ENCODE results near the gene MEGF8. TPM values are rescaled to one million over a fixed set of nuclear protein-coding genes. Genes with fewer than 3 reads are reported as not detected.

MEGF8 gene
- total and polyA plus RNA-seq, 10 of the 15 experiments (the other 5 are each of a cell fraction or from before 2014, with no cell fraction given): 0.43 to 12.8 (median 2.7) TPM

DNA sequence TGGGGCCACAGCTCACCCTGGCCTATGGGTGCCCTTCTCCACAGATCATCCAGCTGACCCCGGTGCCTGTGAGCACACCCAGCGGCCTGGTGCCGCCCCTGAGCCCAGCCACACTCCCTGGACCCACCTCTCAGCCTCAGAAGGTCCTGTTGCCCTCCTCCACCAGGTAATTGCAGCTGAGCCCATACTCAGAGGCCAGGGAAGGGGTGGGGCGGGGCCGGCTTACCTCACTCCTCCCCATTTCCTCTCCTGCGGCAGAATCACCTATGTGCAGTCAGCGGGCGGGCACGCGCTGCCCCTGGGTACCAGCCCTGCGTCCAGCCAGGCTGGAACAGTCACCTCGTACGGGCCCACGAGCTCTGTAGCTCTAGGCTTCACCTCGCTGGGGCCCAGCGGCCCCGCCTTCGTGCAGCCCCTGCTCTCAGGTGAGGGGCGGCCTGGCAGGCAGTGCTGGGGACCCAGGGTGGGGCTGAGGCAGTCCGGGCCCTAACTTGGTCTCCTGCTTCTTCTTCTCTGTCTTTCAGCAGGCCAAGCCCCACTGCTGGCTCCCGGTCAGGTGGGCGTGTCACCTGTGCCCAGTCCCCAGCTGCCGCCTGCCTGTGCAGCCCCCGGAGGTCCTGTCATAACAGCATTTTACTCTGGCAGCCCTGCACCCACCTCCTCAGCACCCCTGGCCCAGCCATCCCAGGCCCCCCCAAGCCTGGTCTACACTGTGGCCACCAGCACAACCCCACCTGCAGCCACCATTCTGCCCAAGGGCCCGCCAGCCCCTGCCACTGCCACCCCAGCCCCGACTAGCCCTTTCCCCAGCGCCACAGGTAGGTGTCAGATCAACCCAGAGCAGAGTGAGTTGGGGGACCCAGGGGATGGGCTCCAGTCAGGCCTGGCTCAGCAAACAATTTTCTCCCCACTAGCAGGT, 33.1 kb upstream of the MEGF8 start:
- no peak for DNase-seq (ENCODE audit: low read depth, low spot score)
- ChIA-PET RAD21 (ENCODE audit: unreplicated experiment) (no interaction called here), SMC1A (ENCODE audit: uncharacterized antibody, unreplicated experiment) (no interaction called here), POLR2A (interaction anchor here (0.5 kb wide), 1 partner anchor 12 kb away, joined by 6 read pairs; no protein-coding TSS in a partner anchor), CTCF (interaction anchor here (0.9 kb wide), 1 partner anchor 45 kb away, joined by 3 read pairs; no protein-coding TSS in a partner anchor)
- no peaks in the 10 kb centered on the region for H3K27me3 ChIP-seq (replicated peaks in 1 of 2; ENCODE audit: control insufficient read depth in 2 of 2, insufficient read depth in 2 of 2, low read length in 1 of 2)
- ATAC-seq: no peak
- no peaks in the 10 kb centered on the region for H3K9me3 ChIP-seq (replicated peaks; ENCODE audit: control insufficient read depth, insufficient read depth, low read length)
- no peak overlapping the region for H3K27ac ChIP-seq (ENCODE audit: control insufficient read depth, insufficient read depth)
- no TSS peak for BruUV-seq (replicated peaks)
- H3K4me2 ChIP-seq (ENCODE audit: control insufficient read depth, insufficient read depth): no peak overlapping the region
- H4K20me1 ChIP-seq (ENCODE audit: control insufficient read depth, insufficient read depth): no peaks in the 10 kb centered on the region
- H3K4me3 ChIP-seq: no peak overlapping the region
- in situ Hi-C loops (cut with MboI): no loop called here
- intact Hi-C loops (cut with micrococcal nuclease; ENCODE audit: unreplicated experiment): no loop called here
- no peak for TF ChIP-seq IRF4 (IDR thresholded peaks at IDR 0.05; ENCODE audit: low read depth, low read length)
- TF ChIP-seq FOS (IDR thresholded peaks at IDR 0.05; ENCODE audit: borderline replicate concordance, extremely low read depth, insufficient read length): no peak
- WGBS (ENCODE audit: insufficient coverage, insufficient replicate concordance, low lambda C conversion rate, missing lambda C conversion rate): 91% methylated on average over 26 of the region's 27 CpGs
- no peak for FAIRE-seq
- H2AFZ ChIP-seq (ENCODE audit: control insufficient read depth, low read depth, low read length): no peak overlapping the region
- no peaks in the 10 kb centered on the region for H3K79me2 ChIP-seq (ENCODE audit: control insufficient read depth, insufficient read depth, low read length)
- H3K9ac ChIP-seq (ENCODE audit: control insufficient read depth, insufficient read depth, low read length): no peak overlapping the region
- no peaks in the 10 kb centered on the region; the same call in 1 of the 2 replicates for H3K4me1 ChIP-seq (ENCODE audit: control insufficient read depth, insufficient read depth, low read length)
- peaks cover 26 to 33% of the 10 kb centered on the region in 2 experiments for H3K36me3 ChIP-seq (ENCODE audit: control insufficient read depth in 2 of 2, insufficient read depth in 2 of 2, low read length in 1 of 2)

DNA sequence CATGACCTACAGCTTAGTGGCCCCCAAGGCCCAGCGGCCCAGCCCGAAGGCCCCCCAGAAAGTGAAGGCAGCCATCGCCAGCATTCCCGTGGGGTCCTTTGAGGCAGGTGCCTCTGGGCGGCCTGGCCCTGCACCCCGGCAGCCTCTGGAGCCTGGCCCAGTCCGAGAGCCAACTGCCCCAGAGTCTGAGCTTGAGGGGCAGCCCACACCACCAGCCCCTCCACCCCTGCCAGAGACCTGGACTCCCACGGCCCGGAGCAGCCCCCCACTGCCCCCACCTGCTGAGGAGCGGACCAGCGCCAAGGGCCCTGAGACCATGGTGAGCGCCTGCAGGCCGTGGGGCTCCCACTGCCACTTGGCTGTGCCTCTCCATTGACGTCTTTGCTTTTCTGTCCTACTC, 32.5 kb upstream of the MEGF8 start:
- ATAC-seq: no peak
- Histone ChIP-seq H3K36me3 (ENCODE audit: control insufficient read depth in 2 of 2, insufficient read depth in 2 of 2, low read length in 1 of 2) (peaks cover 25 to 27% of the 10 kb centered on the region in 2 experiments), H3K27me3 (replicated peaks in 1 of 2; ENCODE audit: control insufficient read depth in 2 of 2, insufficient read depth in 2 of 2, low read length in 1 of 2) (no peaks in the 10 kb centered on the region), H3K9me3 (replicated peaks; ENCODE audit: control insufficient read depth, insufficient read depth, low read length) (no peaks in the 10 kb centered on the region), H3K4me1 (ENCODE audit: control insufficient read depth, insufficient read depth, low read length) (no peaks in the 10 kb centered on the region; the same call in 1 of the 2 replicates), H4K20me1 (ENCODE audit: control insufficient read depth, insufficient read depth) (no peaks in the 10 kb centered on the region), H3K4me2 (ENCODE audit: control insufficient read depth, insufficient read depth) (no peak overlapping the region), H3K27ac (ENCODE audit: control insufficient read depth, insufficient read depth) (no peak overlapping the region), H3K79me2 (ENCODE audit: control insufficient read depth, insufficient read depth, low read length) (no peaks in the 10 kb centered on the region), H3K9ac (ENCODE audit: control insufficient read depth, insufficient read depth, low read length) (no peak overlapping the region), H2AFZ (ENCODE audit: control insufficient read depth, low read depth, low read length) (no peak overlapping the region), H3K4me3 (no peak overlapping the region)
- BruUV-seq (replicated peaks): no TSS peak
- CTCF ChIA-PET: interaction anchor here (0.9 to 1.0 kb wide), 2 partner anchors 160 to 184 kb away, joined by 3 to 4 read pairs; partner anchors contain the start of gene POU2F2
- RAD21 ChIA-PET (ENCODE audit: unreplicated experiment): no interaction called here
- intact Hi-C loops (cut with micrococcal nuclease; ENCODE audit: unreplicated experiment) (no loop called here), in situ Hi-C loops (cut with MboI) (no loop called here)
- POLR2A ChIA-PET: no interaction called here
- no peak for FAIRE-seq
- SMC1A ChIA-PET (ENCODE audit: uncharacterized antibody, unreplicated experiment): no interaction called here
- no peak for DNase-seq (ENCODE audit: low read depth, low spot score)
- 91% methylated on average over 10 of the region's 14 CpGs for WGBS (ENCODE audit: insufficient coverage, insufficient replicate concordance, low lambda C conversion rate, missing lambda C conversion rate)
- TF ChIP-seq, protein P1, sequence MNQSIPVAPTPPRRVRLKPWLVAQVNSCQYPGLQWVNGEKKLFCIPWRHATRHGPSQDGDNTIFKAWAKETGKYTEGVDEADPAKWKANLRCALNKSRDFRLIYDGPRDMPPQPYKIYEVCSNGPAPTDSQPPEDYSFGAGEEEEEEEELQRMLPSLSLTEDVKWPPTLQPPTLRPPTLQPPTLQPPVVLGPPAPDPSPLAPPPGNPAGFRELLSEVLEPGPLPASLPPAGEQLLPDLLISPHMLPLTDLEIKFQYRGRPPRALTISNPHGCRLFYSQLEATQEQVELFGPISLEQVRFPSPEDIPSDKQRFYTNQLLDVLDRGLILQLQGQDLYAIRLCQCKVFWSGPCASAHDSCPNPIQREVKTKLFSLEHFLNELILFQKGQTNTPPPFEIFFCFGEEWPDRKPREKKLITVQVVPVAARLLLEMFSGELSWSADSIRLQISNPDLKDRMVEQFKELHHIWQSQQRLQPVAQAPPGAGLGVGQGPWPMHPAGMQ (IDR thresholded peaks at IDR 0.05; ENCODE audit: borderline replicate concordance): no peak
- no peak for TF ChIP-seq SREBF2 (IDR thresholded peaks at IDR 0.05; ENCODE audit: low read length)
- TF ChIP-seq CREM (IDR thresholded peaks at IDR 0.05; ENCODE audit: low read depth): no peak
- no peak for TF ChIP-seq ESRRA (IDR thresholded peaks at IDR 0.05; ENCODE audit: low read length)
- no peak for TF ChIP-seq BMI1 (IDR thresholded peaks at IDR 0.05; ENCODE audit: borderline replicate concordance)
- TF ChIP-seq HDAC6 (IDR thresholded peaks at IDR 0.05; ENCODE audit: unreplicated experiment): no peak
- TF ChIP-seq POLR2A (IDR thresholded peaks at IDR 0.05; ENCODE audit: low read depth, low read length): 0 out of 2 replicates have a peak, but pooled peaks have one; percentile 20
- TF ChIP-seq CBX3 (IDR thresholded peaks at IDR 0.05; ENCODE audit: borderline replicate concordance, low read depth): no peak
- TF ChIP-seq CEBPB (IDR thresholded peaks at IDR 0.05; ENCODE audit: borderline replicate concordance in 1 of 2, low read depth in 2 of 2, low read length in 2 of 2): no peak

All from GM12878 (cell line).